HepG2 (cell line): ENCODE results near the gene CRY1. TPM values are rescaled to one million over a fixed set of nuclear protein-coding genes. Genes with fewer than 3 reads are reported as not detected.

Experiments
- ARNT ChIP-seq: fragments of 450-650 bp; IDR thresholded peaks from 2 replicates; pipeline ENCODE4 v1.6.1; 2017
- CCAR2 ChIP-seq: fragments of 200-400 bp; formaldehyde crosslinking; optimal IDR thresholded peaks from 2 replicates; pipeline ENCODE3; 2018; ENCODE audit warnings: low read depth, mild to moderate bottlenecking, low read length, moderate library complexity
- DMTF1 ChIP-seq: sonication (generic); formaldehyde crosslinking; IDR thresholded peaks from 2 replicates; pipeline ENCODE4 v1.4.0; 2020; ENCODE audit warnings: mild to moderate bottlenecking, missing genetic modification reagents
- ELF1 ChIP-seq: sonication (generic); formaldehyde crosslinking; IDR thresholded peaks from 2 replicates; pipeline ENCODE4 v1.4.0; 2020; ENCODE audit warnings: missing genetic modification reagents
- HMGXB3 ChIP-seq: sonication (generic); formaldehyde crosslinking; IDR thresholded peaks from 2 replicates; pipeline ENCODE4 v1.4.0; 2020; ENCODE audit warnings: missing genetic modification reagents, borderline replicate concordance
- RAD21 ChIP-seq: fragments of 450-650 bp; formaldehyde crosslinking; IDR thresholded peaks from 2 replicates; pipeline ENCODE4 v1.5.0; 2020; ENCODE audit warnings: mild to moderate bottlenecking
- RERE ChIP-seq: IDR thresholded peaks from 2 replicates; pipeline ENCODE4 v1.6.1; 2016; ENCODE audit warnings: low read depth, missing genetic modification reagents, missing compliant biosample characterization
- ZNF18 ChIP-seq: sonication (generic); formaldehyde crosslinking; IDR thresholded peaks from 2 replicates; pipeline ENCODE4 v1.8.0; 2022; ENCODE audit warnings: mild to moderate bottlenecking, missing genetic modification reagents; ENCODE audit not compliant: insufficient replicate concordance
- ZNF30 ChIP-seq: sonication (generic); formaldehyde crosslinking; IDR thresholded peaks from 2 replicates; pipeline ENCODE4 v1.5.0; 2020; ENCODE audit warnings: mild to moderate bottlenecking, missing genetic modification reagents
- ZNF547 ChIP-seq: sonication (generic); formaldehyde crosslinking; IDR thresholded peaks from 2 replicates; pipeline ENCODE4 v1.5.1; 2020; ENCODE audit warnings: mild to moderate bottlenecking, missing genetic modification reagents
- ZNF580 ChIP-seq: IDR thresholded peaks from 2 replicates; pipeline ENCODE4 v1.6.1; 2016; ENCODE audit warnings: low read depth, borderline replicate concordance
- ZNF839 ChIP-seq: sonication (generic); formaldehyde crosslinking; IDR thresholded peaks from 2 replicates; pipeline ENCODE4 v1.4.0; 2020; ENCODE audit warnings: missing genetic modification reagents, mild to moderate bottlenecking, borderline replicate concordance
- polyA plus RNA-seq, 8 experiments: library from polyadenylated mRNA; depleted of rRNA in 3 of 8; stranded (reverse) in 7 of 8; unstranded in 1 of 8; fragments of >200 nt; fragmentation: Illumina TruSeq in 4 of 8; extraction: Trizol in 4 of 8; gene quantifications; 2 replicates each; pipeline versions ENCODE4 v1.2.1 to v1.2.3, GENCODE V29; 2011 to 2016; ENCODE audit warnings: low read depth in 4 of 8, missing spikeins in 1 of 8, mixed read lengths in 1 of 8; ENCODE audit not compliant: insufficient read depth in 1 of 8
- total RNA-seq, 5 experiments: library from RNA; depleted of rRNA; stranded (reverse); fragments of >200 nt; fragmentation: Illumina TruSeq; extraction: Trizol; gene quantifications; 2 replicates each; pipeline ENCODE4 v1.2.3, GENCODE V29; 2016; ENCODE audit warnings: low read depth in 1 of 5

The CRY1 gene
- total and polyA plus RNA-seq, 2 of the 13 experiments (the other 11 are each of a cell fraction or from before 2014, with no cell fraction given): 11.4 to 13.9 TPM

- peak; percentile 43; the same call in 1 of the 2 replicates for TF ChIP-seq HMGXB3
- no peak for TF ChIP-seq ZNF547 (CRISPR knock-in tag)
- no peak for TF ChIP-seq ARNT
- peak; percentile 37 for TF ChIP-seq ELF1 (CRISPR knock-in tag)
- TF ChIP-seq ZNF839 (CRISPR knock-in tag): no peak
- TF ChIP-seq ZNF580 (CRISPR knock-in tag): peak; percentile 36; the same call in 1 of the 2 replicates
- TF ChIP-seq DMTF1 (CRISPR knock-in tag): peak; percentile 100
- no peak for TF ChIP-seq CCAR2
- peak; percentile 70 for TF ChIP-seq ZNF18
- TF ChIP-seq RAD21: no peak
- no peak for TF ChIP-seq RERE (CRISPR knock-in tag)
- TF ChIP-seq ZNF30: no peak
These were observed at the start of gene CRY1 (continued) for GRCh38 chr12:107093417-107094182.
